Measurements from ENCODE around the gene WBP1.

Gene WBP1

DNA sequence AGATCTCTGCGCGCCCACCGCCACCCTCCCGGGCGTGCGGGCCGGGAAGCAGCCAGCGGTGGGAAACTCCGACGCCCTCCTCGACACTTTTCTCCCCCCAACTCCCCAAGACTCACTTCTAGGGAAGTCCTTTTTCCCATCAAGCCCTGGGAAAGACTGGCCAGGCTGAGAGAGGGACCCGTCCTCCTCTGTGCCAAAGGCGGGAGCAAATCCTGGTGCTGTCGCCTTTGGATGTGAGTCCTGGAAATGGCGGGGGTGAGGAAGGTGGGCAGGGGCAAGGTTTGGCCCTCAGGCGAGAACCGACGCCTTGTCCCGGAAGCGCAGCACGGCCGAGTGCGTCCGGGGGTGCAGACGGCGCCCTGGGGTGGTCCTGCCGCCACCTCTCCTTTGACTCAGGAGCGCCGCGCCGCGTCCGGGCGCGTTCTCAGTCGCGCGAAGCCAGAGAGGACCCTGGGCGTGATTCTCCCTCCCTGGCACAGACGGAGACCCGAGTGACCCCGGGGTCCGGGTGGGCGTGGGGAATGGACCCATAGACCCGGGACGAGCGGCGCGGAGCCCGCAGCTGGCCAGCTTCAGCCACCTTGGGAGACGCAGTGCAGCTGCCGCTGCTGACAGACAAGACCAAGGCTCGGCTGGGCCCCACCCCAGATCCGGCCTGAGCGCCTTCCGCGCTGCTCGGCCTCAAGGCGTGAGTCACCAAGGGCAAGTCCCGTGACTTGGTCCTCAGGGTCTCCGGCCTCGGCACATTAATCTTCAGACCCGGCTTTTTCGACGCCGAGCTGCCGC is 44.7 kb downstream of the WBP1 start:
- no peak for DNase-seq (ENCODE audit: low read depth)

DNA sequence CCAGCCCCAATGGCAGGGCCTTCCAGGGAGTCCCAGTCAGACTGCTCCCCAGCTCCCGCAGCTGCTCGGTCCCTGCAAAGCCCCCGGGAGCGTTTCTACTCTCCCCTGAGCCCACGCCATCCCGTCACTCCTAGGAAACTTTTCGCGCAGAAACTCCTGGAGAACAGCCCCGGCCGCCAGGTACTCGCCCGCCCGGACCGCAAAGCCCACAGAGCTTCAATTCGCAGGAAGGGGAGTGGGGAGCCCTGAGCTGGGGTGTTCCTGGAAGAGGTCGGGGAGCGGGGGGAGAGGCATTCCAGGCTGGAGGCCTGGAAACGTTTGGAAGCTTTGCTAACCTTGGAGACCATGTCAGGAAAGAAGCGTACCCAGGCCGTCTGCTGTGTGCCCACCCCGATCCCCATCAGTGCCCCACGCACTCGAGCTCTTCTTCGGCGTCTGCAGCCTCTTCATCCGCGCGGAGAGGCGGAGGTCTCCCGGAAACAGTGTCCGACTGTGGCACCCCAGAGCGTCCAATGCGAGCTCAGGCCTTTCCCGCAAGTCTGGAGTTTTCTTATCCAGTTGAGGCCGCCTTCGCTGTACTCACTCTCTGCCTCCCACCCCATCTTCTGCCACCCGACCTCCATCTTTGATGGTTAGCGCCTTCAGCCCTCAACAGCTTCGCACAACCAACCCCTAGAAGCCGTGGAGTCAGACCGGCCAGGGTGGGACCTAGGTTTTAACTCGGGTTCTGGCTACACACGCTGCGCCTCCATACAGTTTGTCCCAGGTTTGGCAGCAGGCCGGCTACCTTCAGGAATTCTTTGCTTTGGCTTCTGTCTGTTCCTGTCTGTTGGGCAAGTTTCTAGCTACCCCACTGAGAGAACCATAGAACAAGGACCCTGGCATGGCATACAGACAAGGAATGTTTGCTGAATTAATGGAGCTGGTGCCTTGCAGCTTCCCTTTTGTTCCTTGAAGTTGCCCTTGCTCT is 45.6 kb downstream of the WBP1 start:
- no peak for DNase-seq (ENCODE audit: low read depth)

DNA sequence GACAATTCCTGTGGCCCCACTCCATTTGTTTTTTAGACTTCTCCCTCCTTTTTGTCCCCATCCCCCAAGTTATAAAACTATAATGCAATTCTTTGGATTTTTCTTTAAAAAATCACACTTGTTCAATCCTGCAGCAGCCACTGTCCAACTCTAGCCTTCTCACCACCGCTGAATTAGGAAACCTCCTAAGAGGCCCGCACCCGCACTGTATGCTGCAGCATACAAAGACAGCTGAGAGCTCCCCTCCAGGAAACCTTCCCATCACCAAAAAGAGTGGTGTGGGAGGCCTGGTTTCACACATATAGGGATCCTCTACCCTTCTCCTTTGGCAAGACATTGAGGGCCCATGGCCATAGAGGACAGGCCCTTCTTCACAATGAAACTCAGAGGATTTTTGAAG is 46.4 kb downstream of the WBP1 start:
- DNase-seq (ENCODE audit: low read depth) = no peak

DNA sequence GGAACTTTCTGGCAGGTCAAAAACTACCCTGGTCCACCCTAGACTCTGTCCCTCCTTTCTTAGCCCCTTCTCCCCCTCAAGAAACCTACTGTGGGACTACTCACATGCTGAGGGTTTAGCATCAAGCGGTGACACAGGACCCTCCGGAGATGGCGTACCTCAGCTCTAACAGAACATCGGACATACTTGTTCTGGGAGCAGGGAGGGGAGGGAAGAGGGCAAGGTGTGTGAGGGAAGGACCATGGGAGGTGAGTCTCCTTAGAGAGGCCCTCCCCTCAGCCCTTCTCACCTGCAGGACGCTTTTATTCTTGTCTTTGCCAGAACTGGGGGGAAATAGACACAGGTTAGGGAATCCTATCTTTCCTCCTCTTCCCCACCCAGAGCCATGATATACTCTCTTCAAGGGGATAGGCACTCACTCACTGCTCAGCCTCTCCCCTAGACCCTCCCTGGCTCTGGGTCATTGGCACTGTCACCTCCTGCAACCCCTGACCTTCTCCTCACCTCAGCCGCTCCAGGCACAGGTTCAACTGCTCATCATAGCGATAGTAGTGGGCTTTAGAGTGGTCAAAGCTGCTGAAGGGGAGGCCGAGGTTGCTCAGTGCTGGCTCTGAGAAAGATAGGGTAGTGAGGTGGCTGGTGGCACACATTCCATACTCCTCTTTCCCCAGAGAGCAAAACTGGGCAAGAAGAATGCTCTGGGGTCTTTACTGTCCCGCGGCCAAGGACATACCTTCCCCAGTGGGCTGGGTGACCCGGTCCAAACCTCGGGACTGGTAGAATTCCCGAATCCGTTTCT is 47.4 kb downstream of the WBP1 start:
- DNase-seq (ENCODE audit: low read depth) = no peak

DNA sequence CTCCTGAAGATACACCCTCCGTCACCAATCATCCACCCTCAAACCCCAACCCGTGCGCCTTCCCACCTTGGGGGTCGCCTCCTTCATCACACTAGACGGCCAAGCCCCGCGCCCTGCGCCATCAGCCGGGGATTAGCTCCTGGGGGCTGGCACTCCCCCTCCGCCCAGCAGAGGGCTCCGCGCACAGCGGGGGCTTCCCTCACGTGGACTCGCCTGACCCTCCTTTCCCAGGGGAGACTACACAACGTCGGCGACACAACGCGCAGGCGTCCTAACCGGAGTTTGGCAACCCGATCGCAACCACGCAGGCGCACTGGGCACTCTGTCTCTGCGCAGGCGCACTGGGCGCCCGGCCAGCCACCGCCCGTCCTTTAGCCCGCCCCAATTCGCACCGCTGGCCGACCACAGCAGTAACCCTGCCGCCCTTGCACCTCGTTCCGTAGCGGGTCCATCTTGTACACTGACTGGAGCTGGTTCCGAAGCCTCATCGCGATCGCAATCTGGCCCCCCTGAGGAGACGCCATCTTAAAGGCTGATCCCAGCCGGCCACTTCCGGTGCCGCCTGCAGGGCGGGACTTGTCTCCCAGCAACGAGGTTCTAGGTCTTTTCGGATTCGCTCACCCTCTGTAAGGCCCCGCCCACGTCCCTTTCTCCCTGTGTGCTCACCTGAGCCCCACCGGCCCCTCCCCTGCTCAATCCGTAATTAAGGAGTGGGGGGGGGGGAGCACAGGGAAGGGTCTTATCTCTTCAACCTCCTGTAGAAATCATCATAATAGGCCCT is 49.1 kb downstream of the WBP1 start, which contains the start of gene PCGF1:
Gene PCGF1 (minus strand): TSS at position 551 of the 781 bp plus-strand sequence. CDS start 27 bp downstream, at position 524.
- DNase-seq (ENCODE audit: low read depth) = peak; percentile 99

DNA sequence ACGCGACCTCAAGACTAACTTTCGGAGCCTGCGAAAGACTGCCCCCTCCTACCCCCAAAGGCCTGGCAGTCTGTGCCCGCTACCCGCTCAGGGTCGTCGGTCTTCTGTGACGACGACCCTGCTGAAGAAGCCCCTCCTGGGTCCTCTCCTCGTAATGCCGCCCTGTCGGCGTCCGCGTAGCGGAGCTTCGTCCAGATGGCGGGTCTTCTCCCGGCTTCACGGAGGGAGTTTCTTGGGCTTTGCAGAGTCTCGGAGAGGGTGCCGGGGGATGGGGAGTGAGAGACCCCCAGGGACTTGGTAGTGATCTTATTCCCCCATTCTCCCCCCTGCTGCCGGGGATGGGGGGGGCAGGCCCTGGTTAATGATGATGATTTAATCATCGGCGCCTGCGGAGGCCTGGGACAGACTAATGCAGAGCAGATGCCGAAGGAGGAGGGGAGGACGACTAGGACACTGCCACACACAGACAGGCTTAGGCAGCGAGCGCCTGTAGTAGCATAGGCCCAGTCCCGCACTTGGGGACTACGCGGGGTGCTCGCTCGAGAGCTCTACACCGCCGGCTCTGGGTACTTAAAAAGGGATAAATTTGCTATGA is 49.8 kb downstream of the WBP1 start:
- no peak for DNase-seq (ENCODE audit: low read depth)

DNA sequence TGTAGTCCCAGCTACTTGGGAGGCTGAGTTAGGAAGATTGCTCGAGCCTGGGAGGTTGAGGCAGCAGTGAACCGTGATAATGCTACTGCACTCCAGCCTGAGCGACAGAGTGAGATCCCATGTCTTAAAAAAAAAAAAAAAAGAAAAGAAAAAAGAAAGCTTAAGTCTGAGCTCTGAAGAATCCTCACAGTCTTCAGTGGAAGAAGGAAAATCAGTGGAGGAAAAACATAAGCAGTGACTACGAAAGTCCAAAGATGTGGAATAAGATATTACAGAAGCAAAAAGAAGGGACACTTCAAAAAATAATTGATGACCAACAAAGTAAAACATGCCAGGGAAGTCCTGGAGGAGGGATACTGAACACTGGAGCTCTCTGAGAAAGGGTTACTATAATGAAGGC is 52.0 kb downstream of the WBP1 start:
- DNase-seq (ENCODE audit: low read depth) = no peak
